ENCODE results near the gene ZNF785. TPM values are rescaled to one million over a fixed set of nuclear protein-coding genes. Genes with fewer than 3 reads are reported as not detected.

Gene ZNF785
- total and polyA plus RNA-seq, 2 donors (not counting 3 experiments of a cell fraction or from before 2014, with no cell fraction given), result 7.8 to 21.9 TPM

GRCh38 chr16:30605158-30605557 is 19.7 kb upstream of the ZNF785 start:
- TF ChIP-seq JUN (IDR thresholded peaks at IDR 0.05; ENCODE audit: borderline replicate concordance, insufficient read depth, insufficient read length, low read depth) (no peak), POLR2AphosphoS5 (IDR thresholded peaks at IDR 0.05; ENCODE audit: insufficient read depth, low read depth, low read length) (no peak), POLR2A (IDR thresholded peaks at IDR 0.05; ENCODE audit: low read depth, low read length) (no peak), MYC (IDR thresholded peaks at IDR 0.05; ENCODE audit: low read depth, low read length) (no peak), GATA2 (IDR thresholded peaks at IDR 0.05; ENCODE audit: insufficient read depth, insufficient read length, low read depth, low read length) (no peak), FOS (IDR thresholded peaks at IDR 0.05; ENCODE audit: borderline replicate concordance, insufficient read depth, low read length) (no peak), CTCF (IDR thresholded peaks at IDR 0.05; ENCODE audit: extremely low read depth in 1 of 2, insufficient read depth in 1 of 2, low read depth in 1 of 2, low read length in 2 of 2) (no peak), MAX (IDR thresholded peaks at IDR 0.05; ENCODE audit: insufficient read depth, insufficient read length) (no peak), EZH2 (IDR thresholded peaks at IDR 0.05; ENCODE audit: borderline replicate concordance, low read depth, low read length, severe bottlenecking) (no peak)
- intact Hi-C loops (cut with micrococcal nuclease) (no loop called here), dilution Hi-C loops (cut with MboI; ENCODE audit: extremely low pct_ligation_motif_present, low sequenced_read_pairs) (no loop called here)
- DNase-seq (ENCODE audit: low read depth, low spot score) (no peak), FAIRE-seq (no peak)
- ChIA-PET CTCF (no interaction called here), POLR2A (no interaction called here)
- H3K4me2 ChIP-seq (ENCODE audit: insufficient read depth, low read length), result no peak overlapping the region
- H3K9ac ChIP-seq (replicated peaks; ENCODE audit: extremely low read depth, insufficient read depth, low read length), result no peak overlapping the region
- no peaks in the 10 kb centered on the region for H3K9me3 ChIP-seq (replicated peaks; ENCODE audit: control insufficient read depth, insufficient read depth, low read length)
- H3K79me2 ChIP-seq (ENCODE audit: control insufficient read depth, insufficient read depth, low read length), result peaks cover 2% of the 10 kb centered on the region
- no peak overlapping the region for H3K4me3 ChIP-seq (replicated peaks in 1 of 3; ENCODE audit: insufficient read depth in 1 of 3, low read depth in 1 of 3, low read length in 3 of 3)
- H3K27ac ChIP-seq (ENCODE audit: insufficient read depth, low read depth, low read length), result no peak overlapping the region
- no peaks in the 10 kb centered on the region for H3K9me1 ChIP-seq (replicated peaks; ENCODE audit: control insufficient read depth, extremely low read depth, insufficient read depth, low read length)
- no TSS peak for BruUV-seq (replicated peaks)
- H4K20me1 ChIP-seq (replicated peaks; ENCODE audit: control insufficient read depth, extremely low read depth, insufficient read depth, low read length), result no peaks in the 10 kb centered on the region
- H3K4me1 ChIP-seq (ENCODE audit: control insufficient read depth, extremely low read depth, insufficient read depth, low read length), result peaks cover 4% of the 10 kb centered on the region
- H3K27me3 ChIP-seq (ENCODE audit: control insufficient read depth in 2 of 2, insufficient read depth in 2 of 2, low read length in 2 of 2), result no peaks in the 10 kb centered on the region
- H3K36me3 ChIP-seq (ENCODE audit: control insufficient read depth in 2 of 2, extremely low read depth in 1 of 2, insufficient read depth in 2 of 2, low read length in 2 of 2), result peaks cover 0 to 22% of the 10 kb centered on the region in 2 experiments
- H2AFZ ChIP-seq (ENCODE audit: low read depth, low read length), result no peak overlapping the region
